ENCODE measurements around the gene FAM117B. TPM values are rescaled to one million over a fixed set of nuclear protein-coding genes. Genes with fewer than 3 reads are reported as not detected.

Gene FAM117B
- total RNA-seq, 2 donors from 2014 or later = 32.1 to 34.0 TPM

DNA sequence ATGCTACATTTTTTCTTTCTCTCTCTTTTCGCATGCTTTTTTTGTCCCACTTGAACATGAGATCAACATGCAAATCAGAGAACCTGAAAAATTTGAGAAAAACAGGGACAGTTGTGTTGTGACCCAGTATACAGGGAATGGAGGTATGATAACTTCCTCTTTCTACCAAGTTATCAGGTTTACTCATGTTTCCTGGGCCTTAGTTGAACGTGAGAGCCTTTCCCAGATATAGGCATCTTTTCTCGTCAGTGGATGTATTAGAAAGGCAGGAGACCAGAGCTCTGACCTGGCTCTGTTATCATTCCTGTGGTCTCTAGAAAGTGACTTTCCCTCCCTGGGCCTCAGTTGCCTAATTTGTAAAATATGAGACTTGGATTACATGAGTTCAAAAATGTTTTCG is 30.1 kb upstream of the FAM117B start:
- H3K9me3 ChIP-seq (ENCODE audit: control insufficient read depth, low read length) = no peaks in the 10 kb centered on the region
- TF ChIP-seq CTCF (conservative IDR thresholded peaks at IDR 0.05) = no peak
- no peaks in the 10 kb centered on the region for H3K36me3 ChIP-seq (ENCODE audit: control insufficient read depth, insufficient read depth, low read length)
- Mint-ChIP-seq H3K4me3 (no peak overlapping the region), H3K27me3 (ENCODE audit: insufficient read depth) (no peaks in the 10 kb centered on the region), H3K9me3 (no peaks in the 10 kb centered on the region), H3K4me1 (peaks cover 8% of the 10 kb centered on the region), H3K36me3 (ENCODE audit: low read depth) (no peaks in the 10 kb centered on the region), H3K27ac (no peak overlapping the region)
- no peak overlapping the region for H3K4me3 ChIP-seq (ENCODE audit: low read length)
- DNase-seq = no peak
- H3K27me3 ChIP-seq (ENCODE audit: control insufficient read depth, insufficient read depth, low read length, poor library complexity, severe bottlenecking) = no peaks in the 10 kb centered on the region
- no peak overlapping the region for H3K27ac ChIP-seq (ENCODE audit: low read depth, low read length)
- H3K9ac ChIP-seq (ENCODE audit: extremely low read depth, low read length, poor library complexity, severe bottlenecking) = no peak overlapping the region
- no peaks in the 10 kb centered on the region for H3K4me1 ChIP-seq (ENCODE audit: control insufficient read depth, insufficient read depth, low read length)
- 86% methylated on average over 4 of the region's 4 CpGs; no CpG with 5 or more reads in 1 of the 2 experiments for WGBS, 2 experiments (ENCODE audit: insufficient coverage in 1 of 2, insufficient read length in 1 of 2)

GRCh38 chr2:202605174-202605573 is 29.6 kb upstream of the FAM117B start:
- DNase-seq = no peak
- H3K36me3 Mint-ChIP-seq (ENCODE audit: low read depth) = no peaks in the 10 kb centered on the region
- peaks cover 12% of the 10 kb centered on the region for H3K4me1 Mint-ChIP-seq
- Histone ChIP-seq H3K36me3 (ENCODE audit: control insufficient read depth, insufficient read depth, low read length) (no peaks in the 10 kb centered on the region), H3K27ac (ENCODE audit: low read depth, low read length) (no peak overlapping the region), H3K9ac (ENCODE audit: extremely low read depth, low read length, poor library complexity, severe bottlenecking) (no peak overlapping the region), H3K4me3 (ENCODE audit: low read length) (no peak overlapping the region), H3K9me3 (ENCODE audit: control insufficient read depth, low read length) (no peaks in the 10 kb centered on the region), H3K27me3 (ENCODE audit: control insufficient read depth, insufficient read depth, low read length, poor library complexity, severe bottlenecking) (no peaks in the 10 kb centered on the region), H3K4me1 (ENCODE audit: control insufficient read depth, insufficient read depth, low read length) (peaks cover 3% of the 10 kb centered on the region)
- no peaks in the 10 kb centered on the region for H3K9me3 Mint-ChIP-seq
- TF ChIP-seq CTCF (conservative IDR thresholded peaks at IDR 0.05) = no peak
- no peak overlapping the region for H3K4me3 Mint-ChIP-seq
- H3K27ac Mint-ChIP-seq = no peak overlapping the region
- WGBS, 2 experiments (ENCODE audit: insufficient coverage in 1 of 2, insufficient read length in 1 of 2) = 93% methylated on average over 1 of the region's 1 CpG; no CpG with 5 or more reads in 1 of the 2 experiments
- no peaks in the 10 kb centered on the region for H3K27me3 Mint-ChIP-seq (ENCODE audit: insufficient read depth)

- whole genome bisulfite sequencing, 2 experiments (ENCODE audit: insufficient coverage in 1 of 2, insufficient read length in 1 of 2) = 96 to 98% methylated on average over 2 of the region's 2 CpGs
- Mint-ChIP-seq H3K4me3 (no peak overlapping the region), H3K27me3 (ENCODE audit: insufficient read depth) (no peaks in the 10 kb centered on the region), H3K9me3 (no peaks in the 10 kb centered on the region), H3K27ac (no peak overlapping the region), H3K4me1 (peaks cover 6% of the 10 kb centered on the region), H3K36me3 (ENCODE audit: low read depth) (no peaks in the 10 kb centered on the region)
- no peak for DNase-seq
- peaks cover 5% of the 10 kb centered on the region for H3K4me1 ChIP-seq (ENCODE audit: control insufficient read depth, insufficient read depth, low read length)
- no peak overlapping the region for H3K9ac ChIP-seq (ENCODE audit: extremely low read depth, low read length, poor library complexity, severe bottlenecking)
- H3K27ac ChIP-seq (ENCODE audit: low read depth, low read length) = no peak overlapping the region
- H3K4me3 ChIP-seq (ENCODE audit: low read length) = no peak overlapping the region
- H3K27me3 ChIP-seq (ENCODE audit: control insufficient read depth, insufficient read depth, low read length, poor library complexity, severe bottlenecking) = no peaks in the 10 kb centered on the region
- no peaks in the 10 kb centered on the region for H3K36me3 ChIP-seq (ENCODE audit: control insufficient read depth, insufficient read depth, low read length)
- TF ChIP-seq CTCF (conservative IDR thresholded peaks at IDR 0.05) = no peak
- no peaks in the 10 kb centered on the region for H3K9me3 ChIP-seq (ENCODE audit: control insufficient read depth, low read length)
These were observed 26.5 kb upstream of the FAM117B start for GRCh38 chr2:202608142-202608852.
